GM10847 (cell line): ENCODE results near the gene LAMP1.

ENCODE experiments used
- POLR2A ChIP-seq: IDR thresholded peaks from 2 replicates; pipeline ENCODE4 v1.6.1; 2011; ENCODE audit not compliant: insufficient read length; ENCODE audit errors: extremely low read depth

The LAMP1 gene

GRCh38 chr13:113296823-113297369 lies at the start of gene LAMP1:
TSS of gene LAMP1 (plus strand) at chr13:113297239. CDS start at chr13:113297435, 196 bp downstream.
- TF ChIP-seq POLR2A, result peak; percentile 60

- TF ChIP-seq POLR2A, result no peak
These were observed 44.4 kb upstream of the LAMP1 start for GRCh38 chr13:113252516-113253095.

GRCh38 chr13:113258321-113259054 lies 38.6 kb upstream of the LAMP1 start:
- no peak for TF ChIP-seq POLR2A

GRCh38 chr13:113260996-113261395 lies 36.0 kb upstream of the LAMP1 start:
- TF ChIP-seq POLR2A, result no peak

- TF ChIP-seq POLR2A, result no peak
These were observed 29.2 kb upstream of the LAMP1 start for GRCh38 chr13:113267642-113268405.

- TF ChIP-seq POLR2A, result no peak
These were observed 25.0 kb upstream of the LAMP1 start for GRCh38 chr13:113272031-113272430.

GRCh38 chr13:113272701-113273181 lies 24.3 kb upstream of the LAMP1 start:
- no peak for TF ChIP-seq POLR2A

GRCh38 chr13:113273321-113273720 lies 23.7 kb upstream of the LAMP1 start:
- TF ChIP-seq POLR2A, result no peak

GRCh38 chr13:113273851-113274590 lies 23.0 kb upstream of the LAMP1 start:
- TF ChIP-seq POLR2A, result no peak

- no peak for TF ChIP-seq POLR2A
These were observed 22.3 kb upstream of the LAMP1 start for GRCh38 chr13:113274721-113275120.

GRCh38 chr13:113275387-113275786 lies 21.7 kb upstream of the LAMP1 start:
- no peak for TF ChIP-seq POLR2A

GRCh38 chr13:113280126-113280525 lies 16.9 kb upstream of the LAMP1 start:
- TF ChIP-seq POLR2A, result no peak

- TF ChIP-seq POLR2A, result no peak
These were observed 13.1 kb upstream of the LAMP1 start for GRCh38 chr13:113283904-113284303.

- no peak for TF ChIP-seq POLR2A
These were observed 8.2 kb upstream of the LAMP1 start for GRCh38 chr13:113288880-113289279.

GRCh38 chr13:113291129-113291528 lies 5.9 kb upstream of the LAMP1 start:
- no peak for TF ChIP-seq POLR2A
